GM18505 (cell line): ENCODE data around the gene BST1.
A peak's percentile ranks its signal among the peaks of the same experiment; 100 is the strongest.

ENCODE experiments used
- ATAC-seq: cut with Tn5 transposase; IDR thresholded peaks from one replicate; pipeline ENCODE4 v1.9.1; 2021; ENCODE audit not compliant: unreplicated experiment
- POLR2A ChIP-seq: IDR thresholded peaks from 4 replicates; pipeline ENCODE4 v1.6.1; 2011; ENCODE audit warnings: borderline replicate concordance; ENCODE audit not compliant: insufficient read depth, insufficient read length; ENCODE audit errors: extremely low read depth

Gene BST1

DNA sequence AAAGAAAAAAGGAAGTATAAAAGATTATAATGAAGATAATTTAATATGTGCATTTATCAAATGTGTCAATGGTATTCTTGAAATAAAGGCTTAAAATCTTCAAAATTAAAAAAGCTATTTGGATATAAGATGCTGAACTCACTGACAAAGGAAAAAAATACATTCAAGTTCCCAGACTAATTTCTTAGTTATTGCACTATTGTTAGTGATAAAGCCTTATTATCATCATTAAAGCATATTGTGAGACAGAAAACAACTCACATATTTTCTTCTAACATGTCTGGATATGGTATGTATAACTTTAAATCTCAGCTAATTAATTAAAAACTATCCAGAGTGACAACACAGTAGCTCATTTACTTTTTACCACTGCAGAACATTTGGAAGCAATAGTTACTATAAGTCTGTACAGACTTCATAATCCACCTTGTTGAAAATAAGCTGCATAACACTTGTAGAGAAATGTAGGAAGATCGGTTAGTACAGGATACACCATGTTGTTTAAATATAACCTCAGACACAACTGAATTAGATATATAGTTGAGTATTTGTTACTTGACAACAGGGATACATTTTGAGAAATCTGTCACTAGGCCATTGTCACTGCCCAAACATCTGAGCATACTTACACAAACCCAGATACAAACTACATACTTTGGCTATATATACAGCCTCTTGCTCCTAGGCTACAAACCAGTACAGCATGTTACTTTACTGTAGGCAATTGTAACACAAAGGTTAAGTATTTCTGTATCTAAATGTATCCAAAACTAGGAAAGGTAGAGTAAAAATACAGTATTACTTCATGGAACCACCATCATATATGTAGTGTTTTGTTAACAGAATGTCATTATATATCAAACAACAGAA is 34.1 kb upstream of the BST1 start:
- ATAC-seq = no peak
- no peak for TF ChIP-seq POLR2A

DNA sequence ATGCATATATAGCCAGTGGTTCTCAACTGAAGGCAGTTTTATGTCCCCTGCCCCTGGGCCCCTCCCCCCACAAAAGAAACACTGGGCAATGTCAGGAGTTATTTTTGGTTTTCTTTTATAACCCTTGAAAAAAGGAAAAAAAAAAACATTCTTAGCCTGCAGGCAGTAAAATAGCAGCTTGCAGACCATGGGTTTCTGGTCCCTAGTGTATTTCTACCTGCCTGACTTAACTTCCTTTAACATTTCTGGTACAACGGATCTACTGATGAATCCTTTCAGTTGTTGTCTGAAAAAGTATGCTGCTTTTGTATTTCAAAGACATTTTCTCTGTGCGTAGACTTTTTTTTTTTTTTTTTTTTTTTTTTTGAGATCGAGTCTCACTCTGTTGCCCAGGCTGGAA is 32.3 kb upstream of the BST1 start:
- no peak for ATAC-seq
- TF ChIP-seq POLR2A = no peak

DNA sequence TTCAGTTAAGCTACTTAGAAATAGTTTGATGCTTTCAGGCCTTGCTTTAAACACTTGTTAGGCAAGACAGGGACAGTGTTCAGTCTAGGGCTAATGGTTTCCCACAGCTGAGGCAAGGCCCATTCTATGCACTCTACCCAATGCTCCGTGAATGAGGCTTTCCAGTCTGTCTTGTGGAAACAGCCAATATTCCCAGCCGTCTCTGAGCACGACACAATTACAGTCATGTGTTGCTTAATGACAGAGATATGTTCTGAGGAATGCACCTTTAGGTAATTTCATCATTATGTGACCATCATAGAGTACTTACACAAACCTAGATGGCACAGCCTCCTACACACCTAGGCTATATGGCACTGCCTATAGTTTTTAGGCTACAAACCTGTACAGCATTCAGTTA is 30.8 kb upstream of the BST1 start:
- no peak for ATAC-seq
- no peak for TF ChIP-seq POLR2A

DNA sequence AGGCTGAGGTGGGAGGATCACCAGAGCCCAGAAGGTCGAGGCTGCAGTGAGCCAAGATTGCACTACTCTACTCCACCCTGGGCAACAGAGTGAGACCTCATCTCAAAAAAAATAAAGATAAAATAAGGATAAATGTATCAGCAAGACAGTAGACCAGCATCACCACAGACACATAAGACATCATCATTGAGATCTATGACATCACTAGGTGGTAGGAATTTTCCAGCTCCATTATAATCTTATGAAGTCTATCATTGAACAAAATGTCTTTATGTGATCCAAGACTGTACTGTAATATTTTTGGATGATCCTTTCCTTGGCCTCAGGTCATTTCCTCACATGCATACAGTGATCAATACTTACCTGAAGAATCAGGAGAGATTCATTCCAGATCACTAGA is 29.5 kb upstream of the BST1 start:
- ATAC-seq = no peak
- TF ChIP-seq POLR2A = no peak

DNA sequence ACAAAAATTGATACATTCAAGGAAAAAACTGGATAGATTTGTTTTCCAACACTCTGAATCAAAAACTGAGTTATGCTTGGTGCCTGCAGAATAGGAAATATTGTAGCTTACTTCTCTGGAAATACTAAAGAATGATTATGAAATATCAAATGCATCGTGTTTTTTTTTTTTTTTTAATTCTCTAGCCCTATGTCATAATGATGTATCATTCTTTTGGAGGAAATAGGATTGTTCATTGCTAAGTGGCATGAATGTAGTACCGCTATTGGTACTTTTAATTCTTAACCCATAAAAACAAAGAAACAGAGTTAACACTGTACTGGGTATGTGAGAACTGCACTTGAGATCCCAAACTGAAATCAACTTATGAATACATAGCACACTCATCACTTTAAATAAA is 28.8 kb upstream of the BST1 start:
- ATAC-seq = no peak
- TF ChIP-seq POLR2A = no peak

DNA sequence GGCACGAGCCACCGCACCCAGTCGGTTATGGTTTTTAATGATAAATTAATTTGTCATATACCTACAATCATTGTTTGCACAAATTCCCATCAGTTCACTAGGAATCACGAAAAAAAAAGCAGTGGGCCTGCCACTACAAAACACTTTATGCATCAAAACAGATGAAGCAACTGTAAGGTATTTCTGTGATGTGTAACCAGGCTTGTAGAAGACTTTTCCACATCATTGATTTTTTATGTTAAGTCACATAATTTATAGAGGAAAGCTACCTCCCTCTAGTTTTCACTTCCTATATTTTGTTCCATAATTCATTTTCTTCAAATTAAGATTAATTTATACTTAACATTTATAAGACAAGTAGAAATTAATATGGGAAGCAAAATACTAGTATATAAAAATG is 27.9 kb upstream of the BST1 start:
- TF ChIP-seq POLR2A = no peak

DNA sequence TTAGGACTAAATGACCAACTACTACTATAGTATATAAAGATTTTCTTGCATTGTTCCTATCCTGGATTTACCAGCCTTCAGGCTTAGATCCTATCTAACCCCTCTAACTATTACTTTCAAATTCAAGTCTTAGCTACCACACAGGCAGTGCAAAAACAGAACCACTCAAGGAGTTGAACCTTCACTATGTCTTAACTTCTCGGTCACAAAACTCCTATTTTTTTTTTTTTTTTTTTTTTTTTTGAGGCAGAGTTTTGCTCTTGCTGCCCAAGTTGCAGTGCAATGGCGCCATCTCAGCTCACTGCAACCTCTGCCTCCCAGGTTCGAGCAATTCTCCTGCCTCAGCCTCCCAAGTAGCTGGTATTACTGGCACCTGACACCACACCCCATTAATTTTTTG is 27.5 kb upstream of the BST1 start:
- TF ChIP-seq POLR2A = no peak
- no peak for ATAC-seq

More for the DNA sequence above, 27.9 kb upstream of the BST1 start:
- no peak for ATAC-seq

DNA sequence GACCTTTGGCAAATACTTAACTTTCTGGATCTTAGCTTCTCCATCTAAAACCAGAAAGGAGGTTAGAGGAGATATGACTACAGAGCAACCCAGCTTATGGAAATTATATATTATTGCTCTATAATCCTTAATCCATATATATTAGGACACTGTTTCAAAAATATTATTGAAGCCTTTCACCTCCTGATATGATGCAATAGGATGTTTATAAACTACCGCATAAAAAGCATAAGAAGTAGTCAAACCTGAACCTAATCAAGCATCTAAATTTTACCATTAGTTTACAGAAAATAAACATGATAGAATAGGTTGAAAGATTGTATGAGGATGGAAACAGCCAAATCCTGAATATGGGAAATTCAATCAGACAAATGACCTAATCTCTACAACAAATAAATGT is 26.8 kb upstream of the BST1 start:
- no peak for TF ChIP-seq POLR2A
- no peak for ATAC-seq

DNA sequence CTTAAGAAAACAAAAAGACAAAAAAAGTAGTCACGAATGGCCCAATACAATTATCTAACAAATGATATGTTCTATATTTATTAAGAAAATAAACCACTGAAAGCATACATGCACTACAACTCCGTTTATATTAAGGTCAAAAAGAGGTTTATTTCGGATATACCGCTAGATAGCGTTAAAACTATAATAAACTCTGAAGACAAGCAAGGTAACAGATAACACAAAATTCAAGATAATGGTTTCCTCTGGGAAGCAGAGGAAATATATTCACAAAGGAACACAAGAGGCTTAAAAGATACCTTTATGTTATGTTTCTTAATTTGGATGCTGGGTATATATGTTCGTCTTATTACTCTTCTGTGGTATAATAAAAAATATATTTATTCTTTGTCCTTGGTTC is 26.0 kb upstream of the BST1 start:
- no peak for ATAC-seq
- no peak for TF ChIP-seq POLR2A

DNA sequence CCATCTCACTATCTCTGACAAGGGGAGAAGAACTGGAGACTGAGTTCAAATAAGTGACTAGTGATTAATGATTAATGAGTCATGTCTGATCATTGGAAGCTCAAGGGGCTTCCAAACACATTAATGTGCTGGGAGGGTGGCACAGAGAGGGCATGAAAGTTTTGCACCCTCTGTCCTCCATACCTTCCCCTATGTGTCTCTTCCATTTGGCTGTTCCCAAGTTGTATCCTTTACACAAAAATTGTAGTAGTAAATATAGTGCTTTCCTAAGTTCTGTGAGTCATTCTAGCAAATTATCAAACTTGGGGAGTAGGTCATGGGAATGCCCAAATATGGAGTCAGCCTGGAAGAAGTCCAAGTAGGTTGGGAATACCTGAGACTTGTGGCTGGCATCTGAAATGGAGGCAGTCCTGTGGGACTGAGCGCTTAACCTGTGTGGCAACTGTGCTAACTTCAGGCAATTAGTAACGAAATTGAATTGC is 25.3 kb upstream of the BST1 start:
- TF ChIP-seq POLR2A = no peak
- no peak for ATAC-seq

DNA sequence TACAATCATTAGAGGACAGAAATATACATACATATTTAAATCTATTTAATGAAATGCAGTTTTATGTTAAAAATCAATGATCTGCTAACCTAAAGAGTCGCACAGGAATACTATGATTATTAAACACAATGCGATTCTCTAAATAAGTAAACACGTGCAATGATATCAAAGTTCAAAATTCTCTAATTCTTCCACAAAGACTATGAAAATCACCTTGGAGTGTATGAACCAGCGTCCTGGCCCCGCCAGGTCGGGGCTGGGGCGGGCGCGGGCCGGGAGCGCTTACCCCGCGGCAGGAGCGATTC is 21.8 kb upstream of the BST1 start:
- no peak for TF ChIP-seq POLR2A
- no peak for ATAC-seq

DNA sequence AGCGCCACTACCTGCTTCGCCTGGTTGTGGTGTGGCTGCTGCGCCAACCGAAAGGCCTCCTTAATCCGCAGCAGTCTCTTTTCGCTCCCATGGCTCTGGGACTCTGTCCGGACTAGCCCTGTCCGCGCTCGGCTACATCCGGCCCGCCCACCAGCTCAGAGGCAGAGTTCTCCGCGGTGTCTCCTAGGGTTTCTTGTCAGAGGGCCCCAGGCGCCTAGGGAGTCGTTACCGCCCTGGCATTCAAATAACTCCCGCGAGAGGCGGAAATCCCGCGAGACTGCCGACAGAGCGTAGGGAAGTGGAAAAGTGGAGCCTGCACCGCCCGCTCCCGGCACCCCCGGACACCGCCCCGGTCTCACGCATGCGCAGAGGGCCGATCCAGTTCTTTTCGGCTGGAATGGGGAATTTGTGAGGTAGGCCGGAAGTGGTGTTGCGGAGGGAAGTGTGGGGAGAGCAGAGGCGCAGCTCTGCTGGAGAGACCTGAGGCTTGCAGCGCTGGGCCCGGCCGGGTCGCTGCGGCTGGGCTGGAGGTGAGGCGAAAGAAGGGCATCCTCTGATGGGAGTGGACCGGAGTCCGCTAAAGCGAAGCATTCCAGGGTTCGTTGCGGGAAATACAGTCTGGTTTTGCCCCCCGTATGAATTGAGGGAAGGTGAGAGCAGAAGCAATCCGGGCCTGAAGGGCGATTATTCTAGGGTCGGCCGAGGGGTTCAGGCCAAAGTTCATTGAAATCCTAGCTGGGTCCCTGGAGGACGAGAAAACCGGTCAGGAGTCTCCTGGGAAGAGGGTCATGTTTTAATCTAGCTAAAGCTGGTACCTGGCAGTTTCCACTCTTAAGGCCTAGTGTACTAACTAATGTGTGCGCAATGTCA is 21.3 kb upstream of the BST1 start, which contains the start of gene FAM200B:
FAM200B (plus strand) TSS at position 456 of the 870 bp plus-strand sequence. CDS start 5,151 bp downstream, outside the sequence.
- TF ChIP-seq POLR2A = peak; percentile 67
- ATAC-seq = peak; percentile 94

DNA sequence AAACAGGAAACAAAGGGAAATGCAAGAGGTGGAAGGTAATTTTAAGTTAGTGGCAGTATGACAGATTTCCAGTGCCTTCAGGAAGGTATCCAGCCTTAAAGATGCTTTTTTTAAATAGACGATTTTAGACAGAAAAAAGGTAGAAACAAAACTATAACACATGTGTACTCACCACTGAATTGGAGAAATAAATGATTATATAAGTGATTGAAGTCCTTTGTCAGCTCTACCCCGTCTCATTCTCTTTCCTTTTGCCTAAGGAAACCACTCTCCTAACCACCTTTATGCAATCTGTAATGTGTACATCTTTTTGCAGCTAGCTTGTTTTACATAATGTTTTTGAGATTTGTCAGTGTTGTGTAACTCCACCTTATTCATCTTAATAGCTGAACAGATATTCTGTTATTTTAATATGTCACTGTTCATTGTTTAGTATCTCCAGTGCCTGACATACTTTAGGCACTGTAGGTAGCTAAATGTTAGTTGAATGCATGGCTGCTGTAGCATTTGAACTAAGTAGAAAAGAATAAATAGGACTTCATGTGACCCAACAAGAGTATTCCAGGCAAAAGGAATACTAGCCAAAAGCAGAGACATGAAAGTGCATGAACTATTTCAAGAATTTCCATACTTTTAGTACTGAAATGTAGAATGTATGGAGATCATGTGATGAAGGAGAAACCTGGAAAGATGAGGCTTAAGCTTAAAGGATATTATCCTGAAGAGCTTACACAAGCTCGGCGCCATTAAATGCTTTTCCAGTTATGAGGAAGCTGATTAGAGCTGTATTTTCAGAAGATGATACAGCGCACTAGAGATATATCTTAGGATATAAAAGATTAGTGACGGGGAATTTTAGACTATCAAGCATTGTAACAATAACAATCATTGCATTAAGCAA is 20.4 kb upstream of the BST1 start:
- TF ChIP-seq POLR2A = no peak
- ATAC-seq = no peak

DNA sequence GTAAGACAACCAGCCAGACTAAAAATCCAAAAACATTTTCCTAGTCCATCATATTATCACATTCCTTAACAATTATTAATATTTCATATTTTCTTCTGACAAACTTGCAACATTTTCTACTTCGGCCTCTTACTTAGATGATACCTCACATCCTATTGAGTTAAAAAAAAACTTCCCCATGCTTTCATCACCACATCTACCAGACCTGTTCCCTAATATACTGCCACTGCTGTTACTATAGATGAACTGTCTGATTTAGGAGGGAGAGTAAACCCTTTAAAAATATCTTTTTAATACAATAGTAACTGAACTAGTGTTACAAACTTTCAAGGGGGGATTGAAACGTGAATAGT is 19.7 kb upstream of the BST1 start:
- no peak for TF ChIP-seq POLR2A
- ATAC-seq = no peak

DNA sequence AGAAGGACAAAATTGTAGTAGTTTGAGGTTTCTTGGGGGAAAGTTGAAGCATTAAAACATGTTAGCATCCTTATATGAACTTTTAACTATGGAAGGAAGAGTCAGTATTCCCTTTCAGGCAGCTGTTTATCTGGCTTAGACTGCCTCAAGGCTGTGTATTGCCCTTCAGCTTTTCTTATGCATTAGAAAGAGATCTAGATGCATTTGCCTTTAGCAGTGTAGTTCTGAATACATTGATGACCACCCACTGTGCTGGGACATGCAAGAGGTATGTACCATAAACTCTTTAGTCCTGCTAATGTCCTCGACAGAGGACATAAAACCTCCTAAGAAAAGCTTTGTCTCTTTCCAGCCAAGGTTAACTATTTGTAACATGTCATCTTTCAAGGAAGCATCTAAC is 18.4 kb upstream of the BST1 start:
- TF ChIP-seq POLR2A = no peak
- ATAC-seq = no peak
